Chondrocyte (in vitro differentiated cells): ENCODE measurements around the gene CD74. TPM values are rescaled to one million over a fixed set of nuclear protein-coding genes. Genes with fewer than 3 reads are reported as not detected.
"Not testable (repeated sequence)": the region's sequence is repeated elsewhere in the genome, so short reads cannot be mapped to it uniquely, and the experiment has no call there.

Experiments used
- DNase-seq: peaks from one replicate; pipeline ENCODE4 v3.0.0; 2021; ENCODE audit warnings: mixed read lengths, low spot score
- H3K27ac Mint-ChIP-seq: one replicate; pipeline ENCODE4 v1.8.0; 2021; ENCODE audit warnings: mild to moderate bottlenecking, moderate library complexity, mixed read lengths; ENCODE audit not compliant: unreplicated experiment
- H3K27me3 Mint-ChIP-seq: 2 replicates; pipeline ENCODE4 v1.8.0; 2021; ENCODE audit warnings: low read depth, mixed read lengths
- H3K36me3 Mint-ChIP-seq: 2 replicates; pipeline ENCODE4 v1.8.0; 2021; ENCODE audit warnings: low read depth, mixed read lengths
- H3K4me1 Mint-ChIP-seq: 2 replicates; pipeline ENCODE4 v1.8.0; 2021; ENCODE audit warnings: low read depth, mild to moderate bottlenecking, mixed read lengths
- H3K4me3 Mint-ChIP-seq: one replicate; pipeline ENCODE4 v1.8.0; 2021; ENCODE audit warnings: mild to moderate bottlenecking, moderate library complexity, mixed read lengths; ENCODE audit not compliant: unreplicated experiment
- H3K9me3 Mint-ChIP-seq: 2 replicates; pipeline ENCODE4 v1.8.0; 2021; ENCODE audit warnings: low read depth, mixed read lengths
- CTCF ChIP-seq: fragments of 200-600 bp; sonication (generic); IDR thresholded peaks from 2 replicates; pipeline ENCODE4 v1.5.0; 2021; ENCODE audit warnings: antibody characterized with exemption, mild to moderate bottlenecking, moderate library complexity
- total RNA-seq: library from RNA; stranded (reverse); gene quantifications from 3 replicates; pipeline ENCODE4 v1.2.1, GENCODE V29; 2021

Gene CD74
- total RNA-seq, 1 donor from 2014 or later = not detected

- Mint-ChIP-seq H3K36me3 (no peaks in the 10 kb centered on the region), H3K4me1 (no peaks in the 10 kb centered on the region), H3K4me3 (no peak overlapping the region), H3K27ac (no peak overlapping the region), H3K27me3 (peaks cover 1% of the 10 kb centered on the region), H3K9me3 (no peaks in the 10 kb centered on the region)
- TF ChIP-seq CTCF = no peak
- no peak for DNase-seq
Measured at GRCh38 chr5:150422075-150422474, 9.4 kb upstream of the CD74 start.

DNA sequence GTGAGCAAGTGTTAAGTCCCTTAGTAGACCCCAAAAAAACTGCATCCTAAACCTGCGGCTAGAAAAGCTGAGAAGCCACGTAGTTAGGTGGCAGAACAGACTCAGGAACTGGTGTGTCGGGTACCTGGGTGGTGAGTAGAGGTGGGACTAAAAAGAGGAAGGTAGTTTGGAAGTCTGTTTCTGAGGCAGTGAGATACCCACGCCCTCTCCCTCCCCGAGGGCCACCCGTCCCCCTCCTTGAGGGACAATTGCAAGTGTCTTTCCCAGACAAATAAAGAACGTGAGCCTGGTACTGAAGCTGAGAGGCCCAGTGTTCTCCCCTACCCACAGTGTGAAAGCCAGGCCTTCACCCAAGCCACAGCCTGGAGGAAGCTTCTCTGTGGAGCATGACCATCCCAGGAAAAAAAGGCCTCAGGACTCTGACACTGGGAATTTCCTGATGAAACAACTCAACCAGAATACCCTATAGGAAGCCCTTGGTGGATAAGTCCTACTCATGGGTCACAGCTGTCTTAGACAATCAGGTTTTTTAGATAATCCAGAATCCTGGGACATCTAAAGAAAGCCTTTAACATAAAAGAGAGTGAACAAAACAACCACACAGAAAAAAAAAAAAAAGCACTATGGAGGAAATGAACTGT is 7.0 kb upstream of the CD74 start:
- Mint-ChIP-seq H3K4me1 (no peaks in the 10 kb centered on the region), H3K4me3 (no peak overlapping the region), H3K27ac (no peak overlapping the region), H3K36me3 (no peaks in the 10 kb centered on the region), H3K9me3 (no peaks in the 10 kb centered on the region), H3K27me3 (peaks cover 4% of the 10 kb centered on the region)
- no peak for TF ChIP-seq CTCF
- no peak for DNase-seq

- not testable (repeated sequence) for H3K27ac Mint-ChIP-seq
Measured at GRCh38 chr5:150413902-150414790, 1.4 kb upstream of the CD74 start.

DNA sequence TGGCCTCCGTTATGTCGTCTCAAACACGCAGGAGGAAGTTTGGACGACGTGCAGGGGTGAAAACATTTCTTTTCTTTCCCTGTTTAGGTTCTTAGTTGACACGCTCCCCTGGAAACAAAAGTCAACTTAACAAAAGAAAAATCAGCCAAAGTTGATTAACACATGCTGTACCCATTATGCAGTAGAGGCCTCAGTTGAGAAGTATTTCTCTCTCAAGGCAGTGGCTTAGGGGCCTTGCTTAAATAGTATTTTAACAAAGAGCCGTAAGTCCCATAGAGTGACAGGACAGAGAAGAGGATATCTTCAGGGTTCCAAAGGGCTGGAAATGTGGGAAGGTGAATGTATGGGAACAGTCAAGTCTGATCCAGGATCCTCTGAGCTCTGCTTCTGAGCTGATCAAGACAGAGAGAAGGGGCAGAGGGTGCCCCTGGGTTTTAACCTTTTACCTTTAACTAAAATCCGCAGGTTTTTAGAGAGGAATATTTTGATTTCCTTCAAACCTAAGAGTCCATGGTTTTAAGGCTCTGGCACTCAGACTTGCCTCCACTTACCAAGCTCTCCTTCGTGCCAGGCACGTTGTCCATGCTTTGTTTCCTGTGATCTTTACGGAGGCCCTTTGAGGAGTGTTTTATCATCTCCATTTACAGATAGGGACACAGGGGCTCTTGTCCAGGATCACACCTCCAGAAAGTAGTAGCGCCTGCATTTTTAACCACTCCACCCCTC is 629 bp upstream of the CD74 start:
- no peak for TF ChIP-seq CTCF
- no peaks in the 10 kb centered on the region for H3K36me3 Mint-ChIP-seq
- H3K4me1 Mint-ChIP-seq = peaks cover 13% of the 10 kb centered on the region
- no peak overlapping the region for H3K27ac Mint-ChIP-seq
- H3K4me3 Mint-ChIP-seq = no peak overlapping the region
- H3K9me3 Mint-ChIP-seq = no peaks in the 10 kb centered on the region
- no peak for DNase-seq
- peaks cover 3% of the 10 kb centered on the region for H3K27me3 Mint-ChIP-seq

More at GRCh38 chr5:150413902-150414790, 1.4 kb upstream of the CD74 start:
- H3K4me1 Mint-ChIP-seq = peaks cover 13% of the 10 kb centered on the region
- H3K36me3 Mint-ChIP-seq, H3K9me3 Mint-ChIP-seq, H3K27me3 Mint-ChIP-seq, DNase-seq, H3K4me3 Mint-ChIP-seq: not testable (repeated sequence)

DNA sequence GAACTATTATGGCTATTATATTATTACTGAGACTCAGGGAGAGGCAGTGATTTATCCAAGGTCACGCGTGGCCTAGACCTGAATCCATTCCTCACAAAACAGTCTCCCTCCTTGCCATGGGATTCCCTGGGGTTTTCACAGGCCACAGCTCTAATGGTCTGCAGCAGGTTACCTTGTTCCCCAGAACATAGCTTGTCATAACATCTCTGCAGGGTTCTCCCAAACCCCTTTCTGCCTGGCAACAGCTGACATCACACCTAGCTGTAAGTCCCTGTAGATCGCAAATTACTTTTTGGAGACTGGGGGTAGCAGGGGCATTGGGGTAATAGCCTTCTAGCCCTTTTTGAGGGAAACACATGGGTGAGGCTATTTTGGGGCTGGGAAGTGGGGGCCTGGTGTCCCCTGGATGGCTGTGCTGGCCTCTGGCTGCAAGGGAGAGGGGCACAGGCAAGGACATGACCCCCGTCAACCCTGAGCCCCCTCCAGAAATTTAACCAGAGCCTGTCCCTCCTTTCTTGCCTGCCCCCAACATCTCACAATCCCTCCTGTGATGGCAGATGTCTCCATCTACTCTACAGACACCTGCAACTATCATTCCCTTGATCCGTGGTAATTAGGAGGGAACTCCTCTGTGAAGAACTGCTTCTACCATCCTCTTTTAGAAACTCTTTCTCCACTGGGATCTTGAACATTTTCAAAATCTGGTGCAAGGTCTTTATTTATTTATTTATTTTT is 1.3 kb downstream of the CD74 start:
- H3K9me3 Mint-ChIP-seq = no peaks in the 10 kb centered on the region
- H3K4me1 Mint-ChIP-seq = peaks cover 13% of the 10 kb centered on the region
- H3K27ac Mint-ChIP-seq = no peak overlapping the region
- DNase-seq = no peak
- TF ChIP-seq CTCF = no peak
- H3K36me3 Mint-ChIP-seq = no peaks in the 10 kb centered on the region
- H3K4me3 Mint-ChIP-seq = no peak overlapping the region
- peaks cover 3% of the 10 kb centered on the region for H3K27me3 Mint-ChIP-seq
